K562 treated with DMSO at 1 percent for 12 hours (cell line): ENCODE data around the gene SRRD. TPM values are rescaled to one million over a fixed set of nuclear protein-coding genes. Genes with fewer than 3 reads are reported as not detected.

Experiments
- total RNA-seq: library from RNA; unstranded; fragments of 300-600 nt; gene quantifications from 2 replicates; pipeline ENCODE4 v1.2.3, GENCODE V29; 2022; ENCODE audit not compliant: insufficient read depth

Gene SRRD, protein sequence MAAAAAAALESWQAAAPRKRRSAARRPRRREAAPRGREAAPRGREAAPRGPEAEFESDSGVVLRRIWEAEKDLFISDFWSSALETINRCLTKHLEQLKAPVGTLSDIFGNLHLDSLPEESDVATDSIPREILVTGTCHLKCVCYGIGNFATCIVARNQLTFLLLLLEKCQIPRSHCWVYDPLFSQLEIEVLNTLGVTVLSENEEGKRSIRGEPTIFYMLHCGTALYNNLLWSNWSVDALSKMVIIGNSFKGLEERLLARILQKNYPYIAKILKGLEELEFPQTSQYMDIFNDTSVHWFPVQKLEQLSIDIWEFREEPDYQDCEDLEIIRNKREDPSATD
- 8.4 and 12.4 TPM in 2 replicates for total RNA-seq

GRCh38 chr22:26483439-26484359 lies at the start of gene SRRD, which contains the start of gene HPS4:
Gene SRRD (plus strand): TSS chr22:26483877. CDS start chr22:26483891, 14 bp downstream.
Gene HPS4 (minus strand): TSS chr22:26483783. CDS start chr22:26481762, 2,021 bp downstream.

DNA sequence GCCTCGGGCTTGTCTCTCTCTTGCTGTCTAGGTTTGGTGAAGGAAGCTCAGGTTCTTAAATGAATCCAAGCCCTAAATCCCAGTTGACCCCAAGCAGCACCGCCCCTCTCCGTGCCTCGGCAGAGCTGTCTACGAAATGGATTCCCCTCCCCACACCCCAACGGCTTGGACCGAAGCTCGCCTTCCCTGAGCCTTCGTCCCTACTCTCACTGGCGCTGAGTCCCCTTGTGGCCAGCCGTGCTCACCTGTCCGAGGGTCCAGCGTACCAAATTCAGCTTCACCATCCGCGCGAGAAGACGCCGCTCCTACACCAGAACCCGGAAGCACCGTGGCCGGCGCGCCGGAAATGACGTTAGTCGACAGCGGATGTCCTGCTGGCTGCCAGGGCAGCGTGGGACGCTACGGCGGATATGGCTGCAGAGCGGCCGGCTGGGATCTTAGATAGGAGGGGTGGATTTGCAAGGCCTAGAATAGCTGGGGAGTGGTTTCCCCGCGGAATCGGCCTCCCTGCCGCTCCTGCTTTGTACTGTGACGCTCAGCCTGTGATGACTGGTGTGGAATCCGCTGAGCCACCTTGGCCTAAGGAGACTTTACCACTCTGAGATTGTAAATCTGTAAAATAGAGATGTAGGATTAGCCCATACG lies 28.6 kb downstream of the SRRD start, which contains the start of gene TFIP11:
TFIP11 (minus strand) TSS at position 325 of the 645 bp plus-strand sequence. CDS start 2,201 bp downstream, outside the sequence.

Other genes with a start within 250 kb of the SRRD start
- 0.84 and 1.9 TPM in 2 replicates for gene ASPHD2, start 54.6 kb upstream of the SRRD start, total RNA-seq
- 7.9 and 23.9 TPM in 2 replicates for gene HPS4, start 94 bp upstream of the SRRD start, total RNA-seq
- gene TFIP11, start 28.6 kb downstream of the SRRD start, total RNA-seq = 16.3 and 23.8 TPM in 2 replicates
- gene TPST2, start 106.3 kb downstream of the SRRD start, total RNA-seq = 70.3 and 71.0 TPM in 2 replicates
- gene CRYBB1, start 134.2 kb downstream of the SRRD start, total RNA-seq = not detected in 2 replicates
- gene CRYBA4, start 138.1 kb downstream of the SRRD start, total RNA-seq = not detected in 2 replicates
- 0.27 TPM in 1 of 2 replicates, not detected in the other for gene MIAT, start 173.7 kb downstream of the SRRD start, total RNA-seq